HEK293T (cell line): ENCODE measurements around the gene BCO2.

Experiments used
- BHLHE40 ChIP-seq: fragments of 450-650 bp; IDR thresholded peaks from 2 replicates; pipeline ENCODE4 v1.6.1; 2016; ENCODE audit warnings: mild to moderate bottlenecking, moderate library complexity, borderline replicate concordance
- FOXA1 ChIP-seq: fragments of 450-650 bp; IDR thresholded peaks from 2 replicates; pipeline ENCODE4 v1.6.1; 2016; ENCODE audit warnings: mild to moderate bottlenecking
- L3MBTL2 ChIP-seq: fragments of 450-650 bp; conservative IDR thresholded peaks from 2 replicates; pipeline ENCODE4 v1.6.1; 2016; ENCODE audit warnings: mild to moderate bottlenecking
- NFRKB ChIP-seq: fragments of 450-650 bp; IDR thresholded peaks from 2 replicates; pipeline ENCODE4 v1.6.1; 2016; ENCODE audit warnings: mild to moderate bottlenecking, moderate library complexity
- ZNF384 ChIP-seq: fragments of 450-650 bp; IDR thresholded peaks from 2 replicates; pipeline ENCODE4 v1.6.1; 2016
- TF ChIP-seq, protein P1 (sequence below): fragments of 450-650 bp; IDR thresholded peaks from 2 replicates; pipeline ENCODE4 v1.6.1; 2016

DNA sequence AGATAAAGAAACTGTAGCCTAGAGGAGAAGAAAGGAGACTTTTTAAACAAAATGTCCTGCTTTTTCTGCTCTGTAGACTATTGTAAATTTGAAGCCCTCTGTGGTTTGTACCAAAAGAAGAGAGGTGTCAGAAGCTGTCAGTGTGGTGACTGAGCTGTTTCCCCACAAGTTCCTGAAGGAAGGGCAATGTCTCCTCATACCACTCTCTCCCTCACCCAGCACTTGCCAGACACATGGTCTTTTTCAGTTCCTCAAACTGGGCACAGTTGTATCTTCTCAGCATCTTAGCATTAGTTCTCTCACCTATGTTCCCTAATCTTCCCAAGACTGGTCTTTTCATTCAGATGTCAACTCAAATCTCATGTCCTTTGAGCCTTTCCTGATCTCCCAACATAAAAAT lies 4.3 kb downstream of the BCO2 start:
- TF ChIP-seq NFRKB (no peak), FOXA1 (no peak), ZNF384 (no peak), BHLHE40 (no peak), L3MBTL2 (no peak)
- TF ChIP-seq, protein P1, sequence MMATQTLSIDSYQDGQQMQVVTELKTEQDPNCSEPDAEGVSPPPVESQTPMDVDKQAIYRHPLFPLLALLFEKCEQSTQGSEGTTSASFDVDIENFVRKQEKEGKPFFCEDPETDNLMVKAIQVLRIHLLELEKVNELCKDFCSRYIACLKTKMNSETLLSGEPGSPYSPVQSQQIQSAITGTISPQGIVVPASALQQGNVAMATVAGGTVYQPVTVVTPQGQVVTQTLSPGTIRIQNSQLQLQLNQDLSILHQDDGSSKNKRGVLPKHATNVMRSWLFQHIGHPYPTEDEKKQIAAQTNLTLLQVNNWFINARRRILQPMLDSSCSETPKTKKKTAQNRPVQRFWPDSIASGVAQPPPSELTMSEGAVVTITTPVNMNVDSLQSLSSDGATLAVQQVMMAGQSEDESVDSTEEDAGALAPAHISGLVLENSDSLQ = no peak
